GM21717 (cell line): ENCODE data around the gene ZNF609.

ENCODE experiments used
- ATAC-seq: cut with Tn5 transposase; IDR thresholded peaks from one replicate; pipeline ENCODE4 v1.9.1; 2021; ENCODE audit warnings: mild to moderate bottlenecking, moderate library complexity; ENCODE audit not compliant: unreplicated experiment

ZNF609 gene, protein sequence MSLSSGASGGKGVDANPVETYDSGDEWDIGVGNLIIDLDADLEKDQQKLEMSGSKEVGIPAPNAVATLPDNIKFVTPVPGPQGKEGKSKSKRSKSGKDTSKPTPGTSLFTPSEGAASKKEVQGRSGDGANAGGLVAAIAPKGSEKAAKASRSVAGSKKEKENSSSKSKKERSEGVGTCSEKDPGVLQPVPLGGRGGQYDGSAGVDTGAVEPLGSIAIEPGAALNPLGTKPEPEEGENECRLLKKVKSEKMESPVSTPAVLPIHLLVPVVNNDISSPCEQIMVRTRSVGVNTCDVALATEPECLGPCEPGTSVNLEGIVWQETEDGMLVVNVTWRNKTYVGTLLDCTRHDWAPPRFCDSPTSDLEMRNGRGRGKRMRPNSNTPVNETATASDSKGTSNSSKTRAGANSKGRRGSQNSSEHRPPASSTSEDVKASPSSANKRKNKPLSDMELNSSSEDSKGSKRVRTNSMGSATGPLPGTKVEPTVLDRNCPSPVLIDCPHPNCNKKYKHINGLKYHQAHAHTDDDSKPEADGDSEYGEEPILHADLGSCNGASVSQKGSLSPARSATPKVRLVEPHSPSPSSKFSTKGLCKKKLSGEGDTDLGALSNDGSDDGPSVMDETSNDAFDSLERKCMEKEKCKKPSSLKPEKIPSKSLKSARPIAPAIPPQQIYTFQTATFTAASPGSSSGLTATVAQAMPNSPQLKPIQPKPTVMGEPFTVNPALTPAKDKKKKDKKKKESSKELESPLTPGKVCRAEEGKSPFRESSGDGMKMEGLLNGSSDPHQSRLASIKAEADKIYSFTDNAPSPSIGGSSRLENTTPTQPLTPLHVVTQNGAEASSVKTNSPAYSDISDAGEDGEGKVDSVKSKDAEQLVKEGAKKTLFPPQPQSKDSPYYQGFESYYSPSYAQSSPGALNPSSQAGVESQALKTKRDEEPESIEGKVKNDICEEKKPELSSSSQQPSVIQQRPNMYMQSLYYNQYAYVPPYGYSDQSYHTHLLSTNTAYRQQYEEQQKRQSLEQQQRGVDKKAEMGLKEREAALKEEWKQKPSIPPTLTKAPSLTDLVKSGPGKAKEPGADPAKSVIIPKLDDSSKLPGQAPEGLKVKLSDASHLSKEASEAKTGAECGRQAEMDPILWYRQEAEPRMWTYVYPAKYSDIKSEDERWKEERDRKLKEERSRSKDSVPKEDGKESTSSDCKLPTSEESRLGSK (N-terminal part only)

GRCh38 chr15:64460206-64460723, at the start of gene ZNF609:
Gene ZNF609, plus strand, starts transcription at chr15:64460578. Its CDS starts 38,842 bp downstream, at chr15:64499420.
- peak; percentile 54 for ATAC-seq

- ATAC-seq: no peak
Observed at GRCh38 chr15:64412216-64412615, 48.2 kb upstream of the ZNF609 start.

GRCh38 chr15:64422697-64423096, 37.7 kb upstream of the ZNF609 start:
- no peak for ATAC-seq

DNA sequence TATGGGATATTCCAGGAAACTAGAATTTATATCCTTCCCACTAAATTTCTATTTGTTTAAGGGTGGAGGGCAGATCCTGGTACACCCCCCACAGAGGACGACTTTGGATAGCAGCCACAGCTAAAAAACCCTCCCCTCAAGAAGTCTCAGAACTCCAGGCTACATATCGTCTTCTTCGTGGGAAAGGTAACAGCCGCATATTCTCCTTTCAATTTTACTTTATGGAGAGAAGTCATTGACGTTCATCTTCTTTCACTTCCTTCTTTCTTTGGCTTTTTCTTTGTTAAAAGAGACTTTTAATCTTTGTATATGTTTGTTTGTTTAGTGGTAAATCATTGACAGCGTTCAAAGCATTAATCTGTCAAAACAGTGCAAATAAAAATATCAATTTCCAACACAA, 36.4 kb upstream of the ZNF609 start:
- ATAC-seq: no peak

DNA sequence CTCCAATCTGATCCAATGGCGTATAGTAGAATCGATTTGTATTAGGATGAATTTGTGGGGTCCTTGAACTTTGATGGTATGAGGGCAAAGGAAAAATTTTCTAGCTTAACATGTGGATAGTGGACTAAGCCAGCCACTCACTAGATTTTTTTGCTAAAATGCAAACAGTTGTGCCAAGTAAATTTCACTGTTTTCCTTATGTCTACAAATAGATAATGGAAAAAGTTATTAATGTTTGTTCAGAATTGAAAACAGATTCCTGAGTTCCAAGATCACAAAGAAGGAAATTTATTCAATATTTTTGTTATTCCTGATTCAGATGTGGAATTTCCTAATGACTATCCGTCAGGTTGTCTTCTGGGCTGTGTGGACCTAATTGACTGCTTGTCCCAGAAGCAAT, 35.2 kb upstream of the ZNF609 start:
- ATAC-seq: no peak

DNA sequence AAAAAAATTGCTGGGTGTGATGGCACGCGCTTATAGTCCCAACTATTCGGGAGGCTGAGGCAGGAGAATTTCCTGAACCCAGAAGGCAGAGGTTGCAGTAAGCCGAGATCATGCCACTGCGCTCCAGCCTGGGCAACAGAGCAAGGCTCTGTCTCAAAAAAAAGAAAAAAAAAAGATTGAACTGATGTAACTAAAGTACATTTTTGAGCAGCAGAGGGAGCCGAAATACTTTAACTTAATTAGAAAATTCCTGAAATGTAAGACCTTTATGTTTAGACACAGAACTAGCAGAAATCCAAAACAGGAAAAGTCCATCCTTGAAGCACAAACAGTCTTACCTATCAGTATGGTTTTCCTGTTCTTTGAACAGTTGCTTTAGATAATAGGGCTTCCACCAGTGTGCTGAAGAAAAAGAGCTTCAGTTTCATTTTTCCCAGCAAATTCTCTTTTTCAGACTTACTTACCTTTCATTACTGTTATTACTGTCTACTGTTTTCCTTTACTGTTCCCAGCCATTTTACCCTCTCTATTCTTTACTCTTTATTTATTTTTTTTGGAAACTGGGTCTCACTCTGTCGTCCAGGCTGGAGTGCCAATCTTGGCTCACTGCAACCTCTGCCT, 33.4 kb upstream of the ZNF609 start:
- ATAC-seq: no peak

- ATAC-seq: no peak
Observed at GRCh38 chr15:64429448-64429847, 30.9 kb upstream of the ZNF609 start.

DNA sequence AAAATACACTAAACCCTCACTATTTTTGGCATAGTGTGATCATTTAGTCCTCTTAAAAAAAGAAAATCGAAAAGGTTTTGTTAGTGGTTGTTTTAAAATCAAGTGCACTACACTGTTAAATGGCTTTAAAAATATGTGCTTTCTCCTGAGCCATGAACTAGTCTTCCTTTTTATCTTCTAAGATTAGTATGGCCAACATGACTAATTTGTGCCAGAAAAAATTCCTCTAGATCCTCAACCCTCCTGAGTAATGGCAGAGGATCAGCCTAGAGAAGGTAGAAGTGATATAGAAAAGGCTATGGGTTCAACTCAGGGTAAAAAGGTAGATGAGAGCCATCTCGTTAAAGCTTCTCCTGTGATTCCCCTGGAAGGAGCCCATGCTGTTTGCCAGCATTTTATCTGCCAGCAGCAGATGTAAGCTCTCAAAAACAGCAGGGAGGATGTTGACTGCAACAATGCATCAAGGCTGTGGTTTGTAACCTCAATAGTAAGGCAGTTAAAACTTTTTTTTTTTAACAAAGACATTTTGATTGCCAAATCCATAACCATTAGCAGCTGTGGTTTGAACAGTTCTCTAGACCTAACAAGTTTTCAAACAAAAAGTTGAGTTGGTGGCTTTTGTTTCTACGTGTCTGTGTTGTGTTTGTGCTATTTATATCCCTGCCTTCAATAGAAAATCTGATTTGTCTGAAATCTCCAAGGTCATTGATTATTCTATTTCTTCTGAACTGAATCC, 30.2 kb upstream of the ZNF609 start:
- ATAC-seq: no peak

- no peak for ATAC-seq
Observed at GRCh38 chr15:64437982-64438381, 22.4 kb upstream of the ZNF609 start.

GRCh38 chr15:64438653-64439447, 21.5 kb upstream of the ZNF609 start:
- no peak for ATAC-seq

GRCh38 chr15:64441852-64442251, 18.5 kb upstream of the ZNF609 start:
- no peak for ATAC-seq

- ATAC-seq: no peak
Observed at GRCh38 chr15:64443016-64443415, 17.4 kb upstream of the ZNF609 start.

DNA sequence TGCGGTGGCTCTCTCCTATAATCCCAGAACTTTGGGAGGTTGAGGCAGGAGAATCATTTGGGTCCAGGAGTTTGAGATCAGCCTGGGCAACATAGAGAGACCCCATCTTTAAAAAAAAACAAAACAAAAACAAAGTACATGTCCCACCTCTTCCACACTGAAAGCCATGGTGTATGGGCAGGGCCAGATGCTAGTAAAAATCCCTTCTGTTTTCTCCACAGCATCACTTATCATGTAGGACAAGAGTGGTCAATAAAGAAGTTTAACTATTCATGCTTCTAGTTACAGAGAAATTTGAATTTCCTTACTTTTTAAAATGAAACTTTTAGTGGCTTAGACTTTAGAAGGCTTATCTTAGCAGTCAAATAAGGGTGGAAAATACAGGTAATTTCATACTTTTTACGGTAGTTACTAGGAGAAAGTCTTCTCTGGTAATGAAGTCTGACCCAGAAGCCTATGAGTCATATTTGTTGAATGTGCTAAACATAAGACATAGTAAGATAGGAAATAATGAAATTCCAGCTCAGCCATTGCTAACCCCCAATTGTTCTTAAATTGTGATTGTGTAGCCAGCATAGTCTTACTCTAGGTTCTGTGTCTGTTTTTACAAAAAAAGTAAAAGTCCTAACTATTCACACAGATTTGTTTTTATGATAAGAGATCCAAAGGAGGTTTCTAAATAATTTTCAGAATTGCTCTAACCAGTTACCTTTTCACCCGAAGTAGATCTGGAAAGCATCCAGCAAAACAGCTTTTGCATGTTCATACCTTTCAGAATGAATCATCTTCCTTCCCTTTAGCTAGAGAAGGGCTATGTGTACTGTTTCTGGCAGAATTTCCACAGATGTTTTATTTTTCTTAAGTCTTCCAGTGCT, 16.4 kb upstream of the ZNF609 start:
- peak; percentile 43 for ATAC-seq

GRCh38 chr15:64444836-64445235, 15.5 kb upstream of the ZNF609 start:
- no peak for ATAC-seq

DNA sequence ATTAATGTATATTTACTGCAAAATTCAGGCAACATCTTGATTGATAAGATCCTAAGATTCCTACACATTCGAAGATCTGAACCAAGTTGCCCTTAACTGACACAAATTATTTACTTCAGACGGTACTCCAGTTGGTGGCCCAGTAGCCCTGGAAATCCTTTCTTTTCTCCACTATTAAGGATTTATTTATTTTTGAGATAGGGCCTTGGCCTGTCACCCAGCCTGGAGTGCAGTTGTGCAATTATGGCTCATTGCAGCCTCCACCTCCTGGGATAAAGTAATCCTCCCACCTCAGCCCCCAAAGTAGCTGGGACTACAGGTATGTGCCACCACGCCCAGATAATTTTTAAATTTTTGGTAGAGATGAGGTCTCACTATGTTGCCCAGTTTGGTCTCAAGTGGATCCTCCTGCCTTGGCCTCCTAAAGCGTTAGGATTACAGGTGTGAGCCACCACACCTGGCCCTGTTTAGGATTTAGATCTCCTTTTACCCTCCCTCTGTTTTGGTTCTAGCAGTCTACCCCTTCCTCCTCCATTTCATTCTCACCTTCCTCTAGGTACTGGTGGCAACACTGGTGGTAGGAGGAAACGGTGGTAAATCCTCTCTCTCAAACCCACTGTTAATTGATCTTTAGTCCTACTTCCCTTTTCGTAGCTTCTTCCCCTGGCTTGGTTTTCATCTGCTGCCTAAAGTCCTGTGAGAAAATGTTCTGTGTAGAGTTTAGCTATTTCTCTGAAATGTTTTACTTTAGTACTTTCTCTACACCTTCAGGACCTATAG, 12.7 kb upstream of the ZNF609 start:
- no peak for ATAC-seq

- ATAC-seq: no peak
Observed at GRCh38 chr15:64452988-64453688, 7.2 kb upstream of the ZNF609 start.

- no peak for ATAC-seq
Observed at GRCh38 chr15:64453689-64454037, 6.7 kb upstream of the ZNF609 start.
